ENCODE data around the gene CCDC47.

The CCDC47 gene

DNA sequence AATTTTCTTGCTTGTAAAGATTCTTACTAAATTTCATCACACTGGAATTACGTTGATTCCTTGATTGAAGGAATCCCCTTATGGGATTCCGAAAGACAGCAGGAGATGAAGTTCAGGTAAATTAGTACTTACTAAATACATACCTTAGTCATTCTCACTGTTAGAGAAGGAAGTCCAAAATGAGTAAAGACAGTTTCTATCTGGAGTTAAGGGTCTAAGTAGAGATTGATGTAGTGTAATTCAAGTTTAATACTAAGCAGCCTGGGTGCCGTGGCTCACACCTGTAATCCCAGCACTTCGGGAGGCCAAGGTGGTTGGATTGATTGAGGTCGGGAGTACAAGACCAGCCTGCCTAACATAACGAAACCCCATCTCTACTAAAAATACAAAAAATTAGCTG lies 10.1 kb upstream of the CCDC47 start:
- DNase-seq: no peak

DNA sequence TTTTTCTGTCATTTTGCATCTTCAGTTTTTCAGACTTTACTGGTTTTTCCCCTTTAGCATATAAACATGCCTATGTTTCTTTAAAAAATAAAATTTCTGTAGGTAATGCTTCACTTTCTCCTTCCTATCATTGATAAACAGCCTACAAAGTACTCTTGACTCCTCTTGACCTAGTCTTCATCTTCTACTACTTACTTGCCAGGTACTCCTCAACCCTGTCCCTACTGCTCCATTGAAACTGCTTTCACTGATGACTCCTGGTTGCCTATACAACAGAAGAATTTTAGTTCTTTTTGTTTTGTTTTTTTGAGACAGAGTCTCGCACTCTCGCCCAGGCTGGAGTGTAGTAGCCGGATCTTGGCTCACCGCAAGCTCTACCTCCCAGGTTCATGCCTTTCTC lies 7.5 kb upstream of the CCDC47 start:
- no peak for DNase-seq

DNA sequence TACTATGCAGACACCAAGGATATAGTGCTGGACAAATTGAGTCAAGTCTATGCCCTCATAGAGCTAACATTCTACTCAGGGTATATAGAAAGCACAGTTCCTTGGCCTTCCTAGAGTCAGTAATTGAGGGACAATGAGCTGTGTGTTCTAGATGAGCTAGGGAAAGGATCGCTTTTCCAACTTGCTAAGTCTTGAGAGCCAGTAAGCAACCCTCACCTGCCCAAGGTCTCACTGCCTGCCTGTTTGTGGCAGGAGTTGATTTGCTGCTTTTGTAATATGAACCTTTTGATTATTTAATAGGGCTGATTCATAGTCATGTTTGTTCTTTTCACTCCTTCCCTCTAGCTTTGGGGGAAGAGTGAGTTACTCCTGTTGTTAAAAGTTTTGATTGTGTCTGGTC lies 7.1 kb upstream of the CCDC47 start:
- no peak for DNase-seq

DNA sequence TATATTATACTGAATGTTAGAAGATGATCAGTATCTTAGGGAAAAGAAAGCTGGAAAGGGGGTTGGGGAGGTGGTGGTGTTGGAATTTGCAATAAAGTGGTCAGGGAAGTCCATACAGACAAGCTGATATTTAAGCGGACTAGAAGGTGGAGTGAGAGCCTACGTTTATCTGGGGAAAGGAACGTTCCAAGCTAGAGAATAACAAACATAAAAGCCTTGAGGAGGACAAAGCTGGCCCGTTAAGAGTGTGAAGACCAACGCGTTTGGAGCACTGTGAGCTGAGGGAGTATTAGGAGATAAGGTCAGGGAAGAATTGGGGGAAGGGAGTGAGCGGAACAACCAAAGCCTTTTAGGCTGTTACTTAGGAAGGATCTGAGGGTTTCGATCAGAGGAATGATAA lies 2.0 kb upstream of the CCDC47 start:
- DNase-seq: no peak

DNA sequence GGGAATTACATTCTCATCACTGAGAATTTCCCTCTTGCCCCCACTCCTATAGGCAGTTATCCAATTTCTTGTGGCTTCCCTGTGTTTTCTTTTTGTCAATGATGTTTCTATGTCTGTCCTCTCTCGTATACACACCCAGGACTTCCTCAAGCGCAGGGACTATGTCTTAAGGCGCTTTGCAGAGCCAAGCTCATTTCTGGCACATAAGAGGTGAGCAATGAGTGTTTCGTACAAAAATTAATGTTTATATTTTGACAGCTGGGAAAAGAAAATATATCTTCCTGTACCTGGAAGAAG lies 1.5 kb upstream of the CCDC47 start:
- peak in 1 of 5 donors; percentile 16 for DNase-seq

DNA sequence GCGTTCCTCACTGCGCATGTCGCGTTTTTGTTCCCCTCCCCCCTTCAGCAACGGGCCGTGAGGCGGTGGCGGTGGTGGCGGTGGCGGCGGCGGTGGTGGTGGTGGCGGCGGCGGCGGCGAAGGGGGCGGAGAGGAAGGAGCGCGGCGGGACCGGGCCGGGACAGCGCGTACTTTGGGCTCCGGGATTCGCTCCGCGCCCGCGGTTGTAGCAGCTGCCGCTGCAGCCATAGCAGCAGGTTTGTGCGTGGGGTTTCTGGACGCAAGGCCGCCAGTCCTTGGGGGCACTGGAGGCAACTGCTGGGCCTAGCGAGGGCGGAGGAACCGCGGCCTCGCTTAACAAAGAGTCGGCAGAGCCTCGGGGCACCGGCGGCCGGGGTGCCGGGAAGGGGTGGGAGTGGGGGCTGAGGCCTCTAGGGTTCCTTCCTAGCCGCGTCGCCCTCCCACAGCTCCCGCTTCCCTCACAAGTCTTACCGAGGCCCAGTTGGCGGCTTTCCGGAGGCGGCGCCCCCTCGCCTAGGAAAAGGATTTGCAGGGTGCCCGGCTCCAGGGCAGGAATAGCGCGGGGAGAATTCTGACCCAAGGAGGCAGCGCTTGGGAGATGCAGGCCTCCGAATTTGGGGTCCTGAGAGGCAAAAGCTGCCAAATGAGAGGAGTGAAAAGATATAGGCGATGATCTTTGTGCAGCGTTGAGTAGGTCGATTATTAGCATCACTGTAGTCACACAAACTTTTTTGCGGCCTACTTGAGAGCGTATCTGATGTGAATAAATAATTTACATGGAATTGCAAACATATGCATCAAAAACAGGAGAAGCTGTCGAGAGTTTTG lies 958 bp upstream of the CCDC47 start, which contains the start of gene DDX42:
Gene DDX42 (plus strand): TSS at position 30 of the 828 bp plus-strand sequence. CDS start 12,880 bp downstream, outside the sequence.
- DNase-seq: peak in 2 of 5 donors; percentile 83 to 84

DNA sequence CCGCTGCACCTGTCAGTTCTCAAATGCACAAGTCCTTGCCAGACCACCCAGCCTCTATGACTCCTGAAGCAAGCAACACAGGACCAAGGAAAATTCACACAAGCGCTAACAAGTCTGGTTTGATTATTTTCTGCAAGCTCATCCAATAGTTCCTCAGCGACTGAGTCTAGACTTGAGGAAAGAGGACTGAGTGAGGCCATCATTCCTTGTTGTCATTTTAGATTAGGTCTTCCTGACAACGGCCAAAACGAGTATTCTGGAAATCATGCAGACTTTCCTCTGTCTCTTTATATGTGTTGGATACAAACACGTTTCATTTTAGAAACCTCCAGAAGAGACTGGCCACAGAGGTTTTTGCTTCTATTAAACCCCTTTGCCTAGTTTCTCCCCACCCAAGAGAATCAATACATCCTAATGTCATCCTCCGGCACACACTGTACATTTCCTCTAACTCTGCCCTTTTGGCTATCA lies 561 bp downstream of the CCDC47 start:
- no peak for DNase-seq

DNA sequence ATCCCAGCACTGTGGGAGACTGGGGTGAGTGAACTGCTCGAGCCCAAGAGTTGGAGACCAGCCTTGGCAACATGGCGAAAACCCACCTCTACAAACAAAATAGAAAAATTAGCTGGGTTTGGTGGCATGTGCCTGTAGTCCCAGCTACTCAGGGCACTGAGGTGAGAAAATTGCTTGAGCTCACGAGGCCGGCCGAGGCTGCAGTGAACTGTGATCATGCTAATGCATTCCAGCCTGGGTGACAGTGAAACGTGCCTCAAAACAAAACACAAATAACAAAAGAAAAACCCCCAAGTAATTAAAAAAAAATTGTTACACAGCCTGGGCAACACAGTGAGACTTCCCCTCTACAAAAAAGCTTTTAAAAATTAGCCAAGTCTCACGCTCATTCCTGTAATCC lies 5.0 kb downstream of the CCDC47 start:
- no peak for DNase-seq

DNA sequence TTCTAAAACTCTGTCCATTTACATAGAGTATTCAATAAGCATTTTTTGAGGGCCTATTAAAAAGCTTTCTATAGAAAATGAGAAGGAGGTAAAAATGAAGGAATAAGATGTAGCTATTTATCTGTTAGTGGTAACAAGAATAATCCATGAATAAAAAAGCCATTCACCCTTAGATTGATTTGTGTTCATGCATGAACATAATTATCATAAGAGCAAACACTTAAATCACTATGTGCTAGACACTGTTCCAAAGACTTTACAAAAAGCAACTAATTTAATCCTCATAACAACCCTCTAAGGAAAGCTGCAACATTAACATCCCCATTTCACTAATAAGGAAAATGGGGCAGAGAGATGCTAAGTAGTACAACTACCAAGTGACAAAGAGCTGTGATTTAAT lies 6.6 kb downstream of the CCDC47 start:
- DNase-seq: no peak

DNA sequence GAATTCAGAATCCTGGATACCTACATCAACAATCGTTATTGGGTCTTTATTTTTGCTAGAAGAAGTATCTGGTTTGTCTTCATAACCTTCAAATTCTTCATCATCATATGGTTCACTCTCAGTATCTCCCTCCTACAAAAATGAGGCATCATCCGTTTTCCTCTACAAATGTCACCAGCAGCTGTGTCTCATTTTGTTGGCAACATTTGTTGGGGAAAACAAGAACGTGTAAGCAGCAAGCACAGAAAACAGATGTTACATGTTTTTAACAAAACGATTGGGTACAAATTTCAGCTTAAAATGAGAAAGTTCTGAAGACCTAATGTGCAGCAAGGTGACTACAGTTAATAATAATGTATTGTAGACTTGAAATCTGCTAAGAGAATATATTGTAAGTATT lies 8.7 kb downstream of the CCDC47 start:
- no peak for DNase-seq

DNA sequence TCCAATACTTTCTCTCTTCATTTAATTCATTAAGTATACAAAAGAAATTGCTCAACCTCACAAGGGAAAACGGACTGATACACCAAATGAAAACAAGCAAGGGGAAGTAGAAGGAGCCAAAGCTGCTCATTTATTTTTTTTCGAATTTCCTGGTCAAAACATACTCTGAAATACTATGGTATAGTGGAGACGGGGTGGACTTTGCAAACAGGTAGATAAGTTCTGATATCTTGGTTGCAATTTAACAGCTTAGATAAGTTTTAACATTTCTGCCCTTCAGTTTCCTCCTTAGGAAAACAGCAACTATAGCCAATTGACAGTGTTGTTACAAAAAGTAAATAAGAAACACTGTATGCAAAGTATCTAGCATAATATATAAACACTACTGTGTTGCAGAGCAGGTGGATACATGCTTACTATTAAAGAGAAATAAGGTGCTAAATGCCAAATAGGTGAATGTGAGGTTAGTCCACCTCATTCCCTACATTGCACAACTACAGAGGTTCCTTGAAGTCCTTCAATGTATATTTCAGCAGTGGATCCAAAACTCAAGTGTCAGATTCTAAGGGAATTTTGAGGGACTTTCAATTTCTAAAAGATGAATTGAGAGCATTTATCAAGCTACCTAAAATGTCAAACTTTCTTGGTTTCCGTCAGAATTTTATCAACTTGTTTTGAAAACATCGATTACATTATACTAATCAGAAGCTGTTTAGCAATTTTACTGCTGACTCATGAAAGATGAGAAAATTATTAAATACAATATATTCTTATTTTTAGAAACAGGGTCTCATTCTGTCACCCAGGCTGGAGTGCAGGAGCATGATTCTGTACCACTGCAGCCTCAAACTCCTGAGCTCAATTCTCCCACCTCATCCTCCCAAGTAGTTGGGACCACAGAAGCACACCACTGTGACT lies 11.0 kb downstream of the CCDC47 start:
- DNase-seq: no peak

DNA sequence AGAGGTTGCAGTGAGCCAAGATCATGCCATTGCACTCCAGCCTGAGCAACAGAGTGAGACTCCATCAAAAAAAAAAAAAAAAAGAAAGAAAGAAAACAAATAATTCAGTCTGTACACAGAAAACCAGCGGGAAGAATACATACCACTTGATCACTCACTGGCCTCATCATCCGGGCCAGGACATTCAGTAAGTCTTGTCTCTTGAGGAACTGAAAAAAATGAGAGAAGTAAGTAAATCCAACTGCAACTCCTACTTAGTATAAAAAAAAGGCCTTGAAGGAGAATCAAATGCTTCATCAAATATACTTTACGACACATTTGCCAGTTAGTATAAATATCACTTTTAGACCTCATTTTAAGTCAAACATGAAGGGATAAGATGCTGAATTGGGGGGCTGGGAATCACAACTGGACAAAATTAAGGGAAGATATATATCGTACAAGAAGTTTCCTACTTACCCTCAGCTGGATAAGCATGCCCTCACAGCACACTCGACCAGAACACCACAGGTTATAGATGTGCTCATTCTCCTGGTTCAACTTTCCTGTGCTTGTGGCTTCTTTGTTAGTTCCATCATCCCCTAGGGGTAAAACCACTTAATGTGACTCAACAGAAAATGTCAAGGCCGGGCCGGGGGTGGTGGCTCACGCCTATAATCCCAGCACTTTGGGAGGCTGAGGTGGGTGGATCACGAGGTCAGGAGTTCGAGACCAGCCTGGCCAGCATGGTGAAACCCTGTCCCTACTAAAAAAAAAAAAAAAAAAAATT lies 12.4 kb downstream of the CCDC47 start:
- DNase-seq: no peak

DNA sequence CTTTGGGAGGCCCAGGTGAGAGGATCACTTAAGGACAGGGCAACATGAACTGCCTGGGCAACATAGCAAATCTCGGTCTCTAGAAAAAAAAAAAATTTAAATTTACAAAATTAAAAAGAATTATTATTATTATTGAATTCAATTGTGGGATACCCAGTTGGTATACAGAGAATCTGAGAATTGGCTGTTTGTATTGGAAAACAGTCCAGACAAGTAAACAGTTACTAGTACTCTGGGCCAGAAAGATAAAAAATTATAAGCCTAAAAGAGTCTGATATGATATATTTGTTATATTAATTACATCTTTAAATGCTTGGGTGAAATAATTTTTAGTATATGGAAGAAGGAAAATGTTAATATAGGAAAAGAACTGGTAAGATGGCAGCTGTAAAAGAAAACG lies 15.0 kb downstream of the CCDC47 start:
- no peak for DNase-seq

DNA sequence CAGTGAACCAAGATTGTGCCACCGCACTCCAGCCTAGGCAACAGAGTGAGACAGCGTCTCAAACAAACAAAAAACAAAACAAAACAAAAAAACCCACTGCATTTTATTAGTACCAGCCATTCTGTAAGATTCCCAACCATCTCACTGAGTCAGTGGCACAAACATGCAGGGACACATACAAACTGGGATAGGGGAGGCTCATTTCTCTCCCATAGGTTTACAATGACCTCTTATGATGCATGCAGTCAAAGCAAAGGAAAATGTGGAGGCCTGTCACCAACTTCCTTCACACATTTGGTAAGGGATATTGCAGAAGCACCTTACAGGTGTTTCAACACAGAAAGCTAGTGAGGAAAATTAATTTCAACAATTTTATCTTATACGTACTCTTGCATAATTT lies 19.4 kb downstream of the CCDC47 start:
- DNase-seq: no peak

DNA sequence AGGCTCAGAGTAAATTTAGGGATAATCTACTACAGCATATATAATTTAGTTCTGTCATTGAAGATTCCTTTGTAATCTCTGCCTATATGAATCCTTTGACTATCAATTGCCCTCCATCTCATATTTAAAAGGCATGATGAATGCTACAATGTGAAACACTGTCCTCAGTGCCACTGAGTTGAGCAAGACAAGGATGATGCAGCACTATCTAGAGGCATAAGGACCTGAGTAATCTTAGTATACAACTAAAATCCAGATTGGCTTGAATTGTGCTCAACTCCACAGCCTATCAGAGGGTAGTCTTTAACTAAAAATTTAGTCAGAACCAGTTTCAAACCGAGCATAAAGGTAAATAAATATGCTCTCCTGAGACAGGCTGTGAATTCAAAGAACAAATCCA lies 20.2 kb downstream of the CCDC47 start:
- no peak for DNase-seq

DNA sequence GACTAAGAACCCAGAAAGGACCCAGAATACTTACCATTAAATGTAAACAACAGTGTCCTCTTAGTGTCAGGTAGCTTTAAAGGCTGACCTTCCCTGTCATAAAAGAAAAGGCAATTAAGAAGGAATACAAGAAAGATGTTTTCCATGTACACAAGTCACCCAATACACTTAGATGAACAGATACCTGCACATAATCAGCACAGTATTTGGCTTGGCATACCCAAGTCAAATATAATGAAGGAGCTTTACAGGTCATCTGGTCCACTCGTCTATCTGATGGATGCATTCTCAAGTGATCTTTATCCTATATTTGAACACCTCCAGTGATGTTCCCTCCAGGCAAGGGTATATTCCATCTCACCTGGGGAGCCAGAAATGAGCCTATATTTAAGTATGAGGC lies 20.7 kb downstream of the CCDC47 start:
- no peak for DNase-seq

DNA sequence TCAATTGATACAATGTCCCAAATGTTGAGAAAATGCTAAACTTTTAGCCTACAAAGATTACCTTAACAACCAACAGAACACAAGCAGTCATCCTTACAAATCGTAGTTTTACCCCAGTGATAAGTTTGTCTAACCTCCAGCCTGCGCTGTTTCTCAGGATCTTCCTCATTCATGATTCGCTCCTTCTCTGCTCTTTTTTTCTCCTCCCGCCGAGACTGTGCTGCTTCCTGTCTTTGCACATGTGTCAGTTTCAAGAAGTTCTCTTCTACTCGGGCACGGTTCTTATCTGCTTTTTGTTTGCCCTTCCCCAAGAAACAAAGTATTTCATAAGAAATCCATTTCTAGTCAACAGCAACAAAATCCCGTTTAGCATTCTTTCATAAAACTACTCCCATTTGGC lies 21.6 kb downstream of the CCDC47 start:
- peak in 1 of 5 donors; percentile 44 for DNase-seq

DNA sequence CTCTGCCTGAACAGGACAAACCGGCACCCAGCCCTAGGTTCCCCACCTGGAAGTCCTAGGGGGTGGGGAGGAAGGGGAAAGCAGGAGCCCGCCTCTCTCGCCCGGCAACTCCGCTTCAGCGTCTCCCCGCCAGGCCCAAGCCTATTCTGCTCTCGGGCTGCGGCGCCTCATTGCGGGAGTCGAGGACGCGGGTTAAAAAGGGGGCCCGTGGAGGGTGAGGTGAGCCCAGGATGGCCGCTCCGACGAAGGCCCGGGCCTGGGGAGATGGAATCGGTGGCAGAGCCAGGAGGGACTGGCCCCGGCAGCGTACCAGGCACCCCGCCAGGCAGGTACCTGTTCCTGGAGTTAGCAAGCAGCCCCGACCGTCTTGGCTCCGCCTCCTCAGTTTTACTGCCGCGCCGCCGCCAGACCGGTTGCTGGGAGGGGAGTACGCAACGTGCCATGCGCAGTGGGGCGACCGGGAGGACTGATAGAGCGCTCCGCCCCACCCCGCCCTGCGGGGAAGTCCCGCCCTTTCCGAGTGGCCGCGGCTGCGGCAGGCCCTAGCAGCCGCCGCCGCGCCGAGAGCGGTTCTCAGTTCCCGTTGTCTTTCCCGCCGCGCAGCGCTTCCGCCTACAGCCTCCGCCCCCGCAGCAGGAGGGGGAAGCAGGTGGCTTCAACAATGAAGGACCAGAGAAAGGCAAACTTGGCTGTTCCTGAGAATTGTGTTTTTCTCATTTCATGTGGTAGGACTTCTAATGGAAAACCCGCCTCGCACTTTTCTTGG lies 31.8 kb downstream of the CCDC47 start, which contains the start of gene STRADA:
Gene STRADA (minus strand): TSS at position 392 of the 766 bp plus-strand sequence. CDS start 13,430 bp downstream, outside the sequence.
- peak; percentile 98 to 99 (median 99) for DNase-seq

DNA sequence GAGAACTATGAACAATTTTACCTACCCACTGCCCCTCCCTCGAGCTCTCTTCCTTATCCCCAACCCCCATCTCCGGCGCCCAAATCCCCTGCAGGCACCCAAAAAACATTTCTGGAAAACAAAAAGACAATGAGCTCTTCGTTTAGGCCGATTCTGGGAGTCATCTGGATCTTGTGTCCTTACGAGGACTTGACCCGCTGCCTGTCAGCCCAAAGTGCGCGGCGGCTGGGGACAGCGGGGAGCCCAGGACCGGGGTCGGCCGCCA lies 32.3 kb downstream of the CCDC47 start:
- DNase-seq: no peak

DNA sequence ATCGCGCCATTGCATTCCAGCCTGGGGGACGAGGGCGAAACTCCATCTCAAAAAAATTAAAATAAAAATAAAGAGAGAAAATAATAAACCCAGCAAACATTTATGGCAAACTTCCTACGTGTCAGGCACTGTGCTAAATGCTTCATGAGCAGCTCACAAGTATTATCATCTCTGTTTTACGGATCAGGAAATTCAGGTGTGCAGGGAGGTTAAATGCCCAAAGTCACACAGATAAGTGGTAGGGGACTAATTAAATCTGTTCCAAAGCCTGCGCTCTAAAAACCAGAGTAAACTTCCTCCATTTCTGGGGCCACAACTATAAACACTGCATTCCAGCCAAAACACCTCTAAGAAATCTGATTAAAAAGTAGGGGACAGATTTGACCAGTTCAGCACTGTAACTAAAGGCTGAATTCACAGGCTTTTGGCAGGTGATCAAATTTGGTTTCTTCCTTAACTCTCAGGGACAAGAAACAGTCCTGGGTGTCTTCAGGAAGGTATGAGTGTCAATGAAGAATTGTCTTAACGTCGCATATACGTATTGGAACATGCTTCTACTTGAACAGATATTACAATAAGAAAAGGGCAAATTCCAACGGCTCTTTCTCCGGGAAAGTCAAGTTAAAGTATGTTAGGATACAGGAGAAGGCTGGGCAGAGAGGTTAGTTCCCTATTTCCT lies 32.8 kb downstream of the CCDC47 start:
- no peak for DNase-seq

DNA sequence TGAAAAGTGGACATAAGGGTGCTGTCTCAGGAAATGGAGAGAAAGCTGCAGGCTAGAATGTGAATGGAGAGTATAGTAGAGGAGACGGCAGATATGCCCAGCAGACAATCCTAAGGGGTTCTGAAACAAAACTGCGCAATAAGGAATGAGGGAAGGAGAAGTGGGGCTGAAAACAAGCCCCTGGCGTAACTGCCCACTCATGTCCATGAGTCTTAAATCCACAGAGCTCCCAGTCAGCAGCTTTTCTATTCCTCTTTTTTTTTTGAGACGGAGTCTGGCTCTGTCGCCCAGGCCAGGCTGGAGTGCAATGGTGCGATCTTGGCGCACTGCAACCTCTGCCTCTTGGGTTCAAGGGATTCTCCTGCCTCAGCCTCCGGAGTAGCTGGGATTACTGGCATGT lies 37.7 kb downstream of the CCDC47 start:
- no peak for DNase-seq

DNA sequence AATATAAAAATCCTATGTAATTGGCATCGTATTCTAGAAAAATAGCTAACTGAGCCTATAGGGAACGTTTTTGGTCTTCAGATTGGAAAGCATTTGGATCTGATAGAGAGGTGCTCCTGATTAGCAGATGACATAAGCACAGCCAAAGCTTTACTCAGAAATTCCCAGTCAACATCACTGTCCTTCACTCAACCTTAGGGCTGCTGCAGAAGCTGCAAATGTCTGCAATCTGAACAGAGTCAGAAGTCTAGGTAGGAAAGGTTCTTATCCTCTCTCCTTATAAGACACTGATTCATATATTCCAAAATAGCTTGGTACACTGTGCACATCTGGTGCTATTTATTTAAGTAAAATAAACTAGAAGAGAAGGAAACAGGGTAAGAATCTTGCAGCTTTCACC lies 51.0 kb downstream of the CCDC47 start:
- DNase-seq: no peak
